Endodermal cell (in vitro differentiated cells): ENCODE results near the gene HNRNPAB. TPM values are rescaled to one million over a fixed set of nuclear protein-coding genes. Genes with fewer than 3 reads are reported as not detected.

Experiments used
- DNase-seq: peaks from one replicate; pipeline ENCODE4 v3.0.0-alpha.2; 2017
- H3K27ac ChIP-seq: 2 replicates; pipeline ENCODE4 v1.5.1; 2013; ENCODE audit warnings: mild to moderate bottlenecking, low read depth, low read length, moderate library complexity
- H3K27me3 ChIP-seq: 2 replicates; pipeline ENCODE4 v1.6.1; 2013; ENCODE audit warnings: mild to moderate bottlenecking, low read length, moderate library complexity; ENCODE audit not compliant: insufficient read depth, control insufficient read depth, poor library complexity, severe bottlenecking
- H3K36me3 ChIP-seq: 2 replicates; pipeline ENCODE4 v1.7.0; 2013; ENCODE audit warnings: mild to moderate bottlenecking, low read length, moderate library complexity; ENCODE audit not compliant: control insufficient read depth, insufficient read depth
- H3K4me1 ChIP-seq: one replicate; pipeline ENCODE4 v1.7.0; 2013; ENCODE audit warnings: low read length; ENCODE audit not compliant: control insufficient read depth, insufficient read depth
- H3K4me3 ChIP-seq: 2 replicates; pipeline ENCODE4 v1.5.1; 2013; ENCODE audit warnings: mild to moderate bottlenecking, low read length, moderate library complexity
- H3K9ac ChIP-seq: 2 replicates; pipeline ENCODE4 v1.6.1; 2013; ENCODE audit warnings: mild to moderate bottlenecking, low read length, moderate library complexity; ENCODE audit not compliant: poor library complexity, severe bottlenecking; ENCODE audit errors: extremely low read depth
- H3K9me3 ChIP-seq: 2 replicates; pipeline ENCODE4 v1.6.1; 2013; ENCODE audit warnings: mild to moderate bottlenecking, low read length, moderate library complexity; ENCODE audit not compliant: control insufficient read depth
- H3K27ac Mint-ChIP-seq: 2 replicates; pipeline ENCODE4 v1.8.0; 2020; ENCODE audit warnings: mixed read lengths
- H3K27me3 Mint-ChIP-seq: 2 replicates; pipeline ENCODE4 v1.8.0; 2021; ENCODE audit warnings: mild to moderate bottlenecking, mixed read lengths; ENCODE audit not compliant: insufficient read depth
- H3K36me3 Mint-ChIP-seq: 2 replicates; pipeline ENCODE4 v1.8.0; 2020; ENCODE audit warnings: low read depth, mixed read lengths
- H3K4me1 Mint-ChIP-seq: 2 replicates; pipeline ENCODE4 v1.8.0; 2020; ENCODE audit warnings: mixed read lengths
- H3K4me3 Mint-ChIP-seq: 2 replicates; pipeline ENCODE4 v1.8.0; 2020; ENCODE audit warnings: mild to moderate bottlenecking, moderate library complexity, mixed read lengths
- H3K9me3 Mint-ChIP-seq: 2 replicates; pipeline ENCODE4 v1.8.0; 2020; ENCODE audit warnings: mild to moderate bottlenecking, mixed read lengths
- CTCF ChIP-seq: fragments of 200-600 bp; sonication (generic); conservative IDR thresholded peaks from 2 replicates; pipeline ENCODE4 v1.5.0; 2021; ENCODE audit warnings: antibody characterized with exemption, mild to moderate bottlenecking
- WGBS, 2 experiments: methylation state at CpG; one replicate each; pipeline versions ENCODE4 v1.1.5 to v1.1.7; 2013; ENCODE audit warnings: missing lambda C conversion rate in 2 of 2, mixed read lengths in 1 of 2; ENCODE audit not compliant: insufficient coverage in 1 of 2, insufficient read length in 1 of 2; 5-methylcytosine and 5-hydroxymethylcytosine counted together
- total RNA-seq, 2 donors: library from RNA; stranded (reverse); fragmentation: NEBNext Ultra II Directional in 1 of 2; extraction: Animal tissue kit (Norgen Biotek cat#: 25700) in 1 of 2; gene quantifications; 2 replicates in 1 of 2; 3 replicates in 1 of 2; pipeline ENCODE4 v1.2.1, GENCODE V29; 2021

Gene HNRNPAB
- total RNA-seq, 2 donors from 2014 or later, result 343 to 353 TPM

- Mint-ChIP-seq H3K4me3 (peak overlapping the region; percentile 71), H3K27me3 (no peaks in the 10 kb centered on the region), H3K36me3 (peaks cover 33% of the 10 kb centered on the region), H3K27ac (peak overlapping the region; percentile 26), H3K4me1 (peaks cover 14% of the 10 kb centered on the region), H3K9me3 (no peaks in the 10 kb centered on the region)
- no peaks in the 10 kb centered on the region for H3K27me3 ChIP-seq
- no peak overlapping the region for H3K9ac ChIP-seq
- peak overlapping the region; percentile 22 for H3K27ac ChIP-seq
- peak overlapping the region; percentile 87 for H3K4me3 ChIP-seq
- no peak for DNase-seq
- H3K36me3 ChIP-seq, result peaks cover 32% of the 10 kb centered on the region
- H3K9me3 ChIP-seq, result peaks cover 2% of the 10 kb centered on the region
- no peak for TF ChIP-seq CTCF
- WGBS, 2 experiments, result 70 to 79% methylated on average over 10 to 11 of the region's 11 CpGs
- peaks cover 6% of the 10 kb centered on the region for H3K4me1 ChIP-seq
These were observed 28.6 kb downstream of the HNRNPAB start for GRCh38 chr5:178232920-178233429.

GRCh38 chr5:178234121-178234749 is 29.9 kb downstream of the HNRNPAB start:
- H3K9me3 ChIP-seq, result no peaks in the 10 kb centered on the region
- Mint-ChIP-seq H3K27me3 (no peaks in the 10 kb centered on the region), H3K27ac (no peak overlapping the region), H3K36me3 (peaks cover 20% of the 10 kb centered on the region), H3K4me3 (no peak overlapping the region), H3K4me1 (peaks cover 14% of the 10 kb centered on the region), H3K9me3 (no peaks in the 10 kb centered on the region)
- H3K4me1 ChIP-seq, result peaks cover 6% of the 10 kb centered on the region
- TF ChIP-seq CTCF, result no peak
- peaks cover 19% of the 10 kb centered on the region for H3K36me3 ChIP-seq
- H3K9ac ChIP-seq, result no peak overlapping the region
- DNase-seq, result no peak
- no peaks in the 10 kb centered on the region for H3K27me3 ChIP-seq
- H3K27ac ChIP-seq, result no peak overlapping the region
- no peak overlapping the region for H3K4me3 ChIP-seq
- 90 to 100% methylated on average over 1 to 7 of the region's 7 CpGs for WGBS, 2 experiments

- Histone ChIP-seq H3K4me1 (peaks cover 6% of the 10 kb centered on the region), H3K27me3 (no peaks in the 10 kb centered on the region), H3K9ac (no peak overlapping the region), H3K36me3 (peaks cover 12% of the 10 kb centered on the region), H3K4me3 (no peak overlapping the region), H3K9me3 (no peaks in the 10 kb centered on the region), H3K27ac (no peak overlapping the region)
- H3K9me3 Mint-ChIP-seq, result no peaks in the 10 kb centered on the region
- no peaks in the 10 kb centered on the region for H3K27me3 Mint-ChIP-seq
- peak; percentile 93 for TF ChIP-seq CTCF
- H3K4me3 Mint-ChIP-seq, result no peak overlapping the region
- peak; percentile 95 for DNase-seq
- no peak overlapping the region for H3K27ac Mint-ChIP-seq
- peaks cover 14% of the 10 kb centered on the region for H3K36me3 Mint-ChIP-seq
- peaks cover 14% of the 10 kb centered on the region for H3K4me1 Mint-ChIP-seq
- WGBS, 2 experiments, result 18 to 45% methylated on average over 8 to 12 of the region's 12 CpGs
These were observed 30.6 kb downstream of the HNRNPAB start for GRCh38 chr5:178234750-178235587.
